Mesendoderm (in vitro differentiated cells): Measurements from ENCODE around the gene ZSCAN18.

ENCODE experiments used
- DNase-seq: peaks from one replicate; pipeline ENCODE4 v3.0.0; 2013
- H2AK5ac ChIP-seq: 2 replicates; pipeline ENCODE4 v1.6.1; 2013; ENCODE audit warnings: low read length, inconsistent platforms
- H2BK120ac ChIP-seq: 2 replicates; pipeline ENCODE4 v1.6.1; 2013; ENCODE audit warnings: low read depth, mild to moderate bottlenecking, low read length, moderate library complexity, mixed read lengths
- H2BK15ac ChIP-seq: replicated peaks from 2 replicates; pipeline ENCODE4 v1.6.1; 2013; ENCODE audit warnings: low read depth, mild to moderate bottlenecking, moderate library complexity
- H2BK5ac ChIP-seq: 2 replicates; pipeline ENCODE4 v1.6.1; 2013; ENCODE audit warnings: low read length, inconsistent platforms
- H3K18ac ChIP-seq: 2 replicates; pipeline ENCODE4 v1.6.1; 2013; ENCODE audit warnings: mild to moderate bottlenecking, low read length, mixed read lengths
- H3K23ac ChIP-seq: one replicate; pipeline ENCODE4 v1.6.1; 2013; ENCODE audit warnings: low read length
- H3K27ac ChIP-seq: 2 replicates; pipeline ENCODE4 v1.5.1; 2013; ENCODE audit warnings: low read depth, mild to moderate bottlenecking, inconsistent platforms, low read length, moderate library complexity
- H3K27me3 ChIP-seq: 2 replicates; pipeline ENCODE4 v1.6.1; 2013; ENCODE audit warnings: low read length, control low read depth, mild to moderate bottlenecking, inconsistent platforms; ENCODE audit not compliant: insufficient read depth, poor library complexity
- H3K36me3 ChIP-seq: 2 replicates; pipeline ENCODE4 v1.6.1; 2013; ENCODE audit warnings: low read length, inconsistent platforms; ENCODE audit not compliant: control insufficient read depth, insufficient read depth
- H3K4ac ChIP-seq: one replicate; pipeline ENCODE4 v1.6.1; 2013; ENCODE audit warnings: low read depth, mild to moderate bottlenecking, low read length, moderate library complexity
- H3K4me1 ChIP-seq: 2 replicates; pipeline ENCODE4 v1.6.1; 2013; ENCODE audit warnings: low read depth, low read length, inconsistent platforms; ENCODE audit not compliant: control insufficient read depth
- H3K4me2 ChIP-seq: 2 replicates; pipeline ENCODE4 v1.6.1; 2013; ENCODE audit warnings: low read length
- H3K4me3 ChIP-seq: 2 replicates; pipeline ENCODE4 v1.5.1; 2013; ENCODE audit warnings: mild to moderate bottlenecking, low read length
- H3K56ac ChIP-seq: one replicate; pipeline ENCODE4 v1.6.1; 2013; ENCODE audit warnings: low read length
- H3K79me1 ChIP-seq: 2 replicates; pipeline ENCODE4 v1.6.1; 2013; ENCODE audit warnings: low read length, inconsistent platforms
- H3K79me2 ChIP-seq: 2 replicates; pipeline ENCODE4 v1.6.1; 2013; ENCODE audit warnings: mild to moderate bottlenecking, low read length; ENCODE audit not compliant: control insufficient read depth, insufficient read depth
- H3K9ac ChIP-seq: 2 replicates; pipeline ENCODE4 v1.6.1; 2013; ENCODE audit warnings: low read length, inconsistent platforms
- H4K5ac ChIP-seq: one replicate; pipeline ENCODE4 v1.6.1; 2013; ENCODE audit warnings: low read length
- H4K8ac ChIP-seq: one replicate; pipeline ENCODE4 v1.6.1; 2013; ENCODE audit warnings: low read depth, mild to moderate bottlenecking, control low read depth, low read length, moderate library complexity
- WGBS: extraction: QIAGEN DNeasy Blood & Tissue Kit; methylation state at CpG from one replicate; pipeline ENCODE4 v1.1.7; 2013; ENCODE audit warnings: low lambda C conversion rate, missing lambda C conversion rate; ENCODE audit not compliant: insufficient coverage; ENCODE audit errors: extremely low coverage; 5-methylcytosine and 5-hydroxymethylcytosine counted together

ZSCAN18 gene

DNA sequence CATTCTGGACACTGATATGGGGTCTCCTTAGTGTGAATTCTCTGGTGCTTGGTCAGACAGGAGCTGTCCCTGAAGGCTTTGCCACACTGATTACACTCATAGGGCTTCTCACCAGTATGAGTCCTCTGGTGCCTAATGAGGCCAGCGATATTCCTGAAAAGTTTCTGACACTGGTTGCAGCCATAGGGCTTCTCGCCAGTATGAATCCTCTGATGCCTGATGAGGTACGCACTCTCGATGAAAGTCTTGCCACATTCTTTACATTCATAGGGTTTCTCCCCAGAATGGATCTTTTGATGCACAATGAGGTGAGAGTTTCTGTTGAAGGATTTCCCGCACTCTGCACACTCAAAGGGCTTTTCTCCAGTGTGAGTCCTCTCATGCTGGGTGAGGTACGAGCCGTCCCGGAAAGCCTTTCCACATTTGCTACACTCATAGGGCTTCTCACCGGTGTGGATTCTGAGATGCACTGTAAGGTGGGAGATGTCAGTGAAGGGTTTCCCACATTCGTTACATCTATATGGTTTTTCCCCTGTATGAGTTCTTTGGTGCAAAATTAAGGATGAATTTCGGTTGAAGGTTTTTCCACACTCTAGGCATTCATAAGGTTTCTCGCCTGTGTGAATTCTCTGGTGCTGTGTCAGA, 30.1 kb upstream of the ZSCAN18 start:
- no peak overlapping the region for H2BK120ac ChIP-seq
- H3K36me3 ChIP-seq: peaks cover 12% of the 10 kb centered on the region
- no peak overlapping the region for H3K9ac ChIP-seq
- peak overlapping the region; percentile 46 for H3K4me3 ChIP-seq
- peak; percentile 46 for DNase-seq
- H4K8ac ChIP-seq: no peak overlapping the region
- H3K4me2 ChIP-seq: no peak overlapping the region
- no peak overlapping the region for H3K27ac ChIP-seq
- H3K18ac ChIP-seq: no peak overlapping the region
- H2AK5ac ChIP-seq: no peak overlapping the region
- no peak overlapping the region for H2BK5ac ChIP-seq
- no peak overlapping the region for H2BK15ac ChIP-seq
- H3K27me3 ChIP-seq: no peaks in the 10 kb centered on the region
- no peak overlapping the region for H3K23ac ChIP-seq
- no peaks in the 10 kb centered on the region for H3K79me2 ChIP-seq
- H3K79me1 ChIP-seq: no peaks in the 10 kb centered on the region
- no peak overlapping the region for H4K5ac ChIP-seq
- H3K4ac ChIP-seq: no peak overlapping the region
- no peak overlapping the region for H3K56ac ChIP-seq
- no CpG with 5 or more reads among the region's 12 CpGs for WGBS
- H3K4me1 ChIP-seq: no peaks in the 10 kb centered on the region

DNA sequence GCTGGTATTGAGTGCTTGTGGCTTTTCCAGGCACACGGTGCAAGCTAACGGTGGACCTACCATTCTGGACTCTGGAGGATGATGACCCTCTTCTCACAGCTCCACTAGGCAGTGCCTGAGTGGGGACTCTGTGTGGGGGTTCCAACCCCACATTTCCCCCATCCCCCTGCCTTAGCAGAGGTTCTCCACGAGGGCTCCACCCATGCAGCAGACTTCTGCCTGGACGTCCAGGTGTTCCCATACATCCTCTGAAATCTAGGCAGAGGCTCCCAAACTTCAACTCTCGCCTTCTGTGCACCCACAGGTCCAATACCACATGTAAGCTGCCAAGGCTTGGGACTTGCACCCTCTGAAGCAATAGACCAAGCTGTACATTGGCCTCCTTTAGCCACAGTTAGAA, 25.3 kb upstream of the ZSCAN18 start:
- Histone ChIP-seq H3K79me1 (no peaks in the 10 kb centered on the region), H2BK15ac (no peak overlapping the region), H3K56ac (no peak overlapping the region), H4K5ac (no peak overlapping the region), H3K27ac (no peak overlapping the region), H4K8ac (no peak overlapping the region), H3K9ac (no peak overlapping the region), H2AK5ac (no peak overlapping the region), H3K36me3 (peaks cover 2% of the 10 kb centered on the region), H3K4me3 (no peak overlapping the region), H3K79me2 (no peaks in the 10 kb centered on the region), H3K4me2 (no peak overlapping the region), H3K18ac (no peak overlapping the region), H2BK120ac (no peak overlapping the region), H3K4ac (no peak overlapping the region), H3K4me1 (no peaks in the 10 kb centered on the region), H2BK5ac (no peak overlapping the region), H3K27me3 (no peaks in the 10 kb centered on the region), H3K23ac (no peak overlapping the region)
- no CpG with 5 or more reads among the region's 5 CpGs for WGBS
- peak; percentile 52 for DNase-seq

DNA sequence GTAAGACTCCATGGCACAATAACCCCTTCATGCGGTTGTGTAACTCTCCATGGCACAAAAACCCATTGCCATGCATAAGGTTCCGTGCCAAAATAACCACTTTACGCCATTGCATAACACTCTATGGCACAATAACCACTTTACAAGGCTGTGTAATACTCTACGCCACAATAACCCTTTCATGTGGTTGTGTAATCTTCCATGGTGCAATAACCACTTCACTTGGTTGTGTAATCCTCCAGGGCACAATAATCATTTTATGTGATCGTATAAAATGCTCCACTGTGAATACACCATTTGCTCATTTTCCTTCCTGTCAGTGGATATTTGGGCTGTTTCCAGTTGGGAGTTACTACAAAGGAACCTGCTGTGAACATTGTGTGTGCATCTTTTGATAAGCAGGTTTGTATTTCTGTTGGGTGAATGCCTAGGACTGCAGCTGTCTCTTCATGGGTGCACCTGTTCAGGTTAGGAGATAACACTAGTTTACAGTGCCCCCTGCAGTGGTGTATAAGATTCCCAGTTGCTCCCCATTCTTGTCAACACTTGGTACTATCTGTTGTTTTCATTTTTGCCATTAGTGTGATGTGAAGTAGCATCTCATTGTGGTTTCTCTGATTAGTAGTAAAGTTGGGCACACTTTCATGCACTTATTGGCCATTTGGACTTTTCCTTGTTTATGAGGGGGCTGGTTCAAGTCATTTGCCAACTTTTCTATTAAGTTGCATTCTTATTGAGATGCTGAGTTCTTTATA, 21.1 kb upstream of the ZSCAN18 start:
- H3K56ac ChIP-seq: no peak overlapping the region
- H3K9ac ChIP-seq: no peak overlapping the region
- no peak overlapping the region for H3K18ac ChIP-seq
- no peak overlapping the region for H4K5ac ChIP-seq
- no peak overlapping the region for H2BK5ac ChIP-seq
- no peak overlapping the region for H3K27ac ChIP-seq
- no peak overlapping the region for H3K4me3 ChIP-seq
- no peak for DNase-seq
- H3K36me3 ChIP-seq: no peaks in the 10 kb centered on the region
- H3K79me1 ChIP-seq: no peaks in the 10 kb centered on the region
- no peak overlapping the region for H3K4ac ChIP-seq
- no peak overlapping the region for H2AK5ac ChIP-seq
- no peak overlapping the region for H3K23ac ChIP-seq
- H2BK15ac ChIP-seq: no peak overlapping the region
- no peaks in the 10 kb centered on the region for H3K79me2 ChIP-seq
- H4K8ac ChIP-seq: no peak overlapping the region
- H3K4me2 ChIP-seq: no peak overlapping the region
- H3K27me3 ChIP-seq: no peaks in the 10 kb centered on the region
- no CpG with 5 or more reads among the region's 5 CpGs for WGBS
- H2BK120ac ChIP-seq: no peak overlapping the region
- H3K4me1 ChIP-seq: no peaks in the 10 kb centered on the region

DNA sequence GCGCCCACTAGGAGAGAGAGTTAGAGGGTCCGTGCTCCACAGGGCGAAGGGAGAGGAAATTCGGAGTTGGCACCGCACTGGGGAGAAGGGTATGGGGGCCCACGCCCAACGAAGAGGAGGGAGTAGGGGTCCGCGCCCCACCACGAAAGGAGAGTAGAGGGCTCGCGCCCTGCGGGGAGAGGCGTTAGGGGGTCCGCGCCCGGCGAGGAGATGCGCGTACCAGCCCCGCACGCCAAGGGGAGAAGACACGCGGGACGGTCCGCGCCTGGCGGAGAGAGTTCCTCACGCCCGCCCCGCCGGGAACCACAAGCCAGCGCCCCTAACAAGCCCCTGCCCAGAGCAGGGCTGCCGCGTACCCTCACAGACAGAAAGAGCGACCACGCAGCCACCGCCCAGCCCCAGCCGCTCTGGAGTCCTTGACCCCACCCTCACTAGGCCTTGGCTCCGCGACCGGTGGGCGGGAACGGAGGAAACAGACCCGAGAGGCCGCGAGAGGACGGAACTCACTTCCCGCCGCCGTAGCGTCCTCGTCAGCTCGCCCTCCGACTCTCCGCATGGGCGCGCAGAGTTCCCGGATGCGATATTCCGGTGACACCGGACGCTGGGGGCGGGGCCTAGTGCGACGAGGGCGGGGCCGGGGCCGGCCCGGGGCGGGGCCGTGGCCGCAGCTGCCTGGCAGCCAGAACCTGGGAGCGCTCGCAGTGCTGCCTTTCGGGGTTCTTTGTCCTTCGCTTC, 20.0 kb upstream of the ZSCAN18 start:
- H3K27me3 ChIP-seq: no peaks in the 10 kb centered on the region
- no peak overlapping the region for H4K5ac ChIP-seq
- no peak overlapping the region for H2BK120ac ChIP-seq
- H3K23ac ChIP-seq: no peak overlapping the region
- no peak overlapping the region for H2BK15ac ChIP-seq
- no peak overlapping the region for H3K4ac ChIP-seq
- no peaks in the 10 kb centered on the region for H3K79me2 ChIP-seq
- H3K79me1 ChIP-seq: no peaks in the 10 kb centered on the region
- H3K9ac ChIP-seq: no peak overlapping the region
- no peak overlapping the region for H2AK5ac ChIP-seq
- no peak overlapping the region for H4K8ac ChIP-seq
- DNase-seq: no peak
- H3K4me3 ChIP-seq: no peak overlapping the region
- no peak overlapping the region for H3K4me2 ChIP-seq
- no peak overlapping the region for H3K27ac ChIP-seq
- no peaks in the 10 kb centered on the region for H3K4me1 ChIP-seq
- H2BK5ac ChIP-seq: no peak overlapping the region
- no peak overlapping the region for H3K56ac ChIP-seq
- no peak overlapping the region for H3K18ac ChIP-seq
- H3K36me3 ChIP-seq: no peaks in the 10 kb centered on the region
- no CpG with 5 or more reads among the region's 77 CpGs for WGBS

DNA sequence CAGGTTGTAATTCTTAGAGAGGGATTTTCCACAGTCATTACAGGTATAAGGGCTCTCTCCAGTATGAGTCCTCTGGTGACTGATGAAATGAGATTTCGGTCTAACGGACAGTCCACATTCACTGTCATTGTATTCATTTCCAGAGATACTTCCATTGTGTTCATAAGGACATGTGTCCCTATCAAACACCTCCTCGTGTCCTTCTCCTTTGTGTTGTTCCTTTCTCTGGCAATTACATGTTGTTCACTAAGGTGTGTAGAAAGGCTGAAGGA, 10.5 kb upstream of the ZSCAN18 start:
- Histone ChIP-seq H2BK5ac (no peak overlapping the region), H2BK120ac (no peak overlapping the region), H3K27ac (no peak overlapping the region), H3K4ac (no peak overlapping the region), H3K36me3 (no peaks in the 10 kb centered on the region), H3K4me3 (no peak overlapping the region), H3K27me3 (no peaks in the 10 kb centered on the region), H3K18ac (no peak overlapping the region), H3K56ac (no peak overlapping the region), H4K8ac (no peak overlapping the region), H2AK5ac (no peak overlapping the region), H4K5ac (no peak overlapping the region), H3K9ac (no peak overlapping the region), H3K4me2 (no peak overlapping the region), H3K79me2 (no peaks in the 10 kb centered on the region), H3K4me1 (no peaks in the 10 kb centered on the region), H3K79me1 (no peaks in the 10 kb centered on the region), H2BK15ac (no peak overlapping the region), H3K23ac (no peak overlapping the region)
- no CpG with 5 or more reads among the region's 3 CpGs for WGBS
- DNase-seq: no peak
